HG02571 (cell line): ENCODE results near the gene SLC2A9.

Experiments used
- ATAC-seq: cut with Tn5 transposase; IDR thresholded peaks from one replicate; pipeline ENCODE4 v1.9.1; 2021; ENCODE audit warnings: mild to moderate bottlenecking, moderate library complexity; ENCODE audit not compliant: unreplicated experiment

SLC2A9 gene

DNA sequence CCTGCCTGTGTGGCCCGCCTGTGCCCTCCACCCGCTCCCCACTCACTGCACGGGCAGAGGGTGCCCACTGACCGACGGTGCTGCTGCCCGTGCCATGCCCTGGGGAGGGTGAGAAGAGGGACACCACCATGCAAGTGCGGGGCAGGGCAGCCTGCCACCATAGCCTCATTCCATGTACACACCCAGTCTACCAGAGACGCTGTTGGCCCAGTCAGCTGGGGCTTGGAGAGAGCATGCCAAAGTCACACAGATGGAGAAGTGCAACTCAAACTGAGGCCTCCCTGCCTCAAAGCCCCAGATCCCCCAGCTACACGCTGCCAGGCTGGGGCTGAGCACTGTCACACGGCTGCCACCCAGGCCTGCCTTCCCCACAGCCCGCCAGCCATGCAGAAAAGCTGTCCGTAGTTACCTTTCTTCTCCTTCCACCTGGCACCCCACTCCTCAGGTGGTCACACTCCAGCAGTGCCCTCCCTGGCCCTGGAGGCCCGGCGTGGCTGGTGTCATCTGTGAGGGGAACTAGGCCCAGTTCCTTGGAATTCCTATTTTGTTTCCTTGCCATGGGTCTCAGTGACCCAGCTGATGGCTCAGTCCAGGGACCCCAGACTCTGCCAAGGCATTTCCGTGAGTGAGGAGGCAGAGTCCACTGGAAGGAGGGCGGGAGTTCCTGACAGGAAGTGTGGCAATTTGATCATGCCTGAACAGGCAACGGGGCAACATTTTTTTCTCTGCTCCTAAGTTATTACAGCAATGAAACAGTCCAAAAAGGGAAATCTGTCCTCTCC, at the start of gene SLC2A9:
TSS of gene SLC2A9 (minus strand) at position 627 of the 782 bp plus-strand sequence. CDS start at position 559, 68 bp downstream.
- no peak for ATAC-seq

GRCh38 chr4:10069075-10069642, 47.9 kb upstream of the SLC2A9 start:
- no peak for ATAC-seq

DNA sequence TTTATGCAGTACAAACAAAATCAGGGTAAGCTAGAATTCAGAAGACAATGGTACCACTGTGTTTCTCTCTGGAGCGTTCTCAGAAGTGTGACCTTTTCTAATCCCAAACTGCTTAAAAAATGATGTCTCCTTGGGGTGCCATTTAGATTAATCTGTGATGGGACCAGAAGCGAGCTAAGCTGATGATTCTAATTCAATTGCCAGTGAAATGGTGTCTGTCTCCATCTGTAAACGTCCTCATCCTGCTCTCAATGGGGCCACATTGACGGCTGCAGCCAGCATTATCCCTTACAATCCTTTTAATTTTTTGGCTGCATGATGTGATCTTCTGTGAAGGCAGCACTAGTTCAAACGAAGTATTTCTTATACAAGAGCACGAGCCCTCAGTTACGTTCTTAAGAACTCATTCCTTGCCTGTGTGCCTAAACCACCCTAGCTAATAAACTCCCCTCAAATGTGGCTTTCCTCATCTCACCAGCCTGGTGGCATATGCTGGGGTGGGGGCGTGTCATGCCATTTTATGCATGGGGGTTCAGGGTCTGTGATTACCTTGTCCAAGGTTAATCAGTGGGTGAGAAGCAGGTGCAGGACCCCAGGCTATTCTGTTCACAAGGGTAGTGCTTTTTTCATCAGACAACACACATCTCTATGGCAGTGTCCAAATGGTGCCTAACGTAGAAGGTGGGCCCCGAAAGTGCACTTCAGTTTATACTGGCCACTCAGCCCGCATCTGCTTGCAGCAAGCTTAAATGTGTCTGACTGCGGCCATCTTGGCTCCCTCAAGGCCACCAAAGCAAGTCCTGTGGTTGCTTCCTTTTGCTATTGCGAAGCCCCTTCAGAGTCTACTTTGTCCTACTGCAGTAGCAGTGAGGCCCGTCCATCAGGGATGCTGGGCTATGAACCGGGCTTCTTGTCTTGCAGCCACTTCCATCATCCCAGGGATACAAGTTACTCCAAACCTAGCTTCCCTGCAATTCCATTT, 45.7 kb upstream of the SLC2A9 start:
- ATAC-seq = no peak

GRCh38 chr4:10066206-10066605, 44.9 kb upstream of the SLC2A9 start:
- no peak for ATAC-seq

DNA sequence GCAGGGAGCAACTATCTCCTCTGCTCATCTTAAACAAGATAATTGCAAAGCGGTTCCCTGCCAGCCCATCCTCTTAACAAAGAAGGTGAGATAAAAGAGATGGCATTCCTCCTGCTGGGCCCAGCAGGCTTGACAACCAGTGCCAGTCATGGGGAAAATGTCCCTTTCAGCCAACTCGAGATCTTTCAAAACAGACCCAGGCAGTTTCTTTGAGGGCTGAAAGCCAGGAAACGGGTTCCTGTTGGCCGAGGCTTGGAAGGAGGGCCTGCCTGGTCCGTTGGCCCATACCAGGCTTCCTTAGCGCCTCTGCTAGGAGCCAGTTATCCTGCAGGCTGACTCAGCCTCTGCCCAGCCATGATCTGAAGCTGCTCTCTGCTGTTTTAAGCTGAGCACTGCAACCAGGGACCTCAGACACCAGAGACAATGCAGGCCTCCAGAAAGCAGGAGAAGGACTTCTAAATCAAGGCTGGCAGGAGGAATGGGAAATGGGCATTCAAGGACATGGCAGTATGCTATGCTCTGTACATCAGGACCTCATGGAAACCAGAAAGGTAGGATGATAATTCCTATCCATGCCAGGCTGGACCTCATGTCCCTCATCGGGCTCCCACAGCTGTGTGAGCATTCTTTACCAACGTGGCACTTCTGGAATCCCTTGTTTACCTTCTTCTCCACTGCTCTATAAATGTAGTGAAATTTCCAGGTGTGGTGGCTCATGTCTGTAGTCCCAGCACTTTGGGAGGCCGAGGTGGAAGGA, 42.4 kb upstream of the SLC2A9 start:
- ATAC-seq = no peak

DNA sequence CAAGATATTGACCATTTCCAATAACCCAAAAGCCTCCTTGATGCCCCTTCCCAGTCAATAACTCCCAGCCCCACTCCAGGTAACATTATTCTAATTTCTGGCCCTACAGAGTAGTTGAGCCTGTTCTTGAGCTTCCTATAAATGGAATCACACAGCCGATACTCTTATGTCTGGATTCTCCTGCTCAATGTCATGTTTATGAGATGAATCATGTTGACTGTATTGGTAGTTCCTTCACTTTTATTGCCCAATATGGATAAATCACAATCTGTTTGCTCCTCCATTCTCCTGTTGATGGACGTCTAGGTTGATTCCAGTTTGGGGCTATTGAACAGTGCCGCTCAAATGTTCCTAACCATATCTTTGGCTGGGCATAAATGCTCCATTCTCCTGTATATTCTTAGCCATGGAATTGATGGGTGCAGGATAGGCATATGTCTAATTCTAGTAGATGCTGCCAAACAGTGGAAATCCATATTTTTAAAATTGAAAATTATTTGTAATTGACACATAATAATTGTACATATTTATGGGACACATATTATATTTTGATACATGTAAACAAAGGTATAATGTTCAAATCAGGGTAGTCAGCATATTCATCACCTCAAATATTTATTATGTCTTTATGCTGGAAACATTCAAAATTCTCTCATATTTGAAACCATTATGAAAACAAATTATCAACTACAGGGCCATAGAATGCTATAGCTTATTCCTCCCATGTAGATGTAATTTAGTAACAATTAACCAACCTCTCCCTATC, 40.5 kb upstream of the SLC2A9 start:
- ATAC-seq = no peak

- no peak for ATAC-seq
These were observed 37.1 kb upstream of the SLC2A9 start for GRCh38 chr4:10058371-10058770.

- no peak for ATAC-seq
These were observed 35.7 kb upstream of the SLC2A9 start for GRCh38 chr4:10057023-10057395.

DNA sequence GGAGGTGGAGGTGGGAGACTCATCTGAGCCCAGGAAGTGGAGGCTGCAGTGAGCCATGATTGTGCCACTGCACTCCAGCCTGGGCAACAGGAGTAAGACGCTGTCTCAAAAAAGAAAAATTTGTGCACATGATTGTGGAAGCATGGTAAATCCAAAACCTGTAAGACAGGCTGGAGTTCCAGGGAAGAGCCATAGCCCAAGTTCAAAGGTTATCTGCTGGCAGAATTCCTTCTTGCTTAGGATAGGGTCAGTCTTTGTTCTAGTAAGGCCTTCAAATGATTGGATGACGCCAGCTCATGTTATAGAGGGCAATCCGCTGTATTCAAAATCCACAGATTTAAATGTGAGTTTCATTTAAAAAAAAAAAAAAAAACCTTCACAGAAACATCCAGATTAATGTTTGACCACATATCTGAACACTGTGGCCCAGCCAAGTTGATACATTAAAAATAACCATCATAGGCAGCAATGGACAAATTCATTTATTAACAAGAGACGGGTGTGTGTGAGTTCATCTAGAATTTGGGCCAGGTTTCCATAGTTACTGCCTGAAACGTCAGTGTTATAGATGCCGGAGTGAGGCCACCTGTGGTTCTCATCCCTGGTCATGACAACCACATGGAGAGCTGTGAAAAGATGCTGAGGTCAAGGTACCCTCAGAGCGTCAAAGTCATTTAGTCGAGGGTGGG, 35.2 kb upstream of the SLC2A9 start:
- ATAC-seq = no peak

DNA sequence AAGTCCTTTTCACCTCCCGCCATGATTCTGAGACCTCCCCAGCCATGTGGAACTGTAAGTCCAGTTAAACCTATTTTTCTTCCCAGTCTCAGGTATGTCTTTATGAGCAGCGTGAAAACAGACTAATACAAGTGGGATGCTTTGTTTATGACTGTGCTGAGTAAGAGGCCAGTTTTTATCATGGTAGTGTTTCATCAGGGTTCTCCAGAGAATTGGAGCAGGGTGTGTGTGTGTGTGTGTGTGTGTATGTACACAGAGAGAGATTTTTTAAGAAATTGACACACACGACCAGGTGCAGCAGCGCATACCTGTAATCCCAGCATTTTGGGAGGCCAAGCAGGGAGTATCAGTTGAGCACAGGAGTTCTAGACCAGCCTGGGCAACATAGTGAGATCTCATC, 34.6 kb upstream of the SLC2A9 start:
- ATAC-seq = no peak

DNA sequence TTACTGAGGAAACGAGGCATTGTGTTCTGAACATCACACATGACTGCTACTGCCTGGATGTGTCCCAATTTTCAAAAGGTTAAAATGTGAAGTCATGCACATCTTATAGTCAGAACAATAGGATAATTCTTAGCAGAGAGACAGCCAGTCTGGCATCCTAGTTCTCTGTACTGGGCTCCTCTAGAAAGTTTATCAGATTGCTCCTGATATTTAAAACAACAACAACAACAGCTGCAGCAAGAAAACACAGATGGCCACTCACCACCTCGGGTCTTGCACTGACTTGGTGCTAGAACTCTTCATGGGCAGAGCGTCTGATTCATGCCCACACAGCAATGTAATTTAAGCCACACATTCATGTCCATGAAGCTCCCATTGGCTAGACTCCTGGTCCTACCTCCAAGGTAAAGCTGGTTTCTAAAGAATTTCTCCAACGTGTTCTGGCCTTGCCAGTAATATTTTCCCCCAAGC, 33.3 kb upstream of the SLC2A9 start:
- ATAC-seq = no peak

- ATAC-seq = no peak
These were observed 32.5 kb upstream of the SLC2A9 start for GRCh38 chr4:10053635-10054453.

DNA sequence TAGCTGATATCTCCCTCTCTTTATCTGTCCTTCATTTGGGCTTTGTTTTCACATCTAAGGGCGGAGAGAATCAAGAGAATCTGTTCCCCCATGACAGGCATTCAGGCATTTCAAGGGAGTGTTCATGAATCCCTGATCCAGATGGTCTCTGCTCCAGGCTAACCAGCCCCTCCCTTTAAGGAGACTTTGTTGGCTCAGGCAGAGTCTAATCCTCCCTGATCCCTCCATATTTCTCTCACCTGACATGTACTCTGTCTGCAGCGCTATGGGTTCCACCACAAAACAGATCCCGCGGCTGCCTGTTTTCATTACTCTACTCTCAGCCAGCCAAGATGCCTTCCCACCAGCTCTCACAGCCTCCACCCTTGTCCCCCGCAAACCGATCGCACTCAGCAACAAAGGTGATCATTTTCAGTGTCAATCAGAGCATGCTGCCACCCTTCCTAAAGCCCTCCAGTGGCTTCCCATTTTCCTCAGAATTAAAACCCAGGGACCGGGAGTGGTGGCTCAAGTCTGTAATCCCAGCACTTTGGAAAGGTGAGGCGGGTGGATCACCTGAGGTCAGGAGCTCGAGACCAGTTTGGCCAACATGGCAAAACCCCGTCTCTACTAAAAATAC, 30.3 kb upstream of the SLC2A9 start:
- ATAC-seq = no peak

DNA sequence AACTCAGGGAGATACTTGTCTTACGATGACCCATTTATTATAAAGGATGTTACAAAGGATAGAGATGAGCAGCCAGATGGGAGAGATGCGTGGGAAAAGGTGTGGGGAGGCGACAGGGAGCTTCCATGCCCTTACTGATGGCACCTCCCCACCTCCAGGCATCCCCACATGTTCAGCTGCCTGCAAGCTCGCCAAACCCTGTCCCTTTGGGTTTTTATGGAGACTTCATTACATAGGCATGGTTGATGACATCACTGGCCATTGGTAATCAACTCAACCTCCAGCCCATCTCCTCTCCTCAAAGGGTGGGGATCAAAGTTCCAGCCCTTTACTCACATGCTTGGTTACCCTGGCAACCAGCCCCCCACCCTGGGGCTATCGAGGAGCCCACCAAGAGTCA, 29.4 kb upstream of the SLC2A9 start:
- no peak for ATAC-seq

- no peak for ATAC-seq
These were observed 29.0 kb upstream of the SLC2A9 start for GRCh38 chr4:10050261-10050661.

- no peak for ATAC-seq
These were observed 27.8 kb upstream of the SLC2A9 start for GRCh38 chr4:10048941-10049697.

DNA sequence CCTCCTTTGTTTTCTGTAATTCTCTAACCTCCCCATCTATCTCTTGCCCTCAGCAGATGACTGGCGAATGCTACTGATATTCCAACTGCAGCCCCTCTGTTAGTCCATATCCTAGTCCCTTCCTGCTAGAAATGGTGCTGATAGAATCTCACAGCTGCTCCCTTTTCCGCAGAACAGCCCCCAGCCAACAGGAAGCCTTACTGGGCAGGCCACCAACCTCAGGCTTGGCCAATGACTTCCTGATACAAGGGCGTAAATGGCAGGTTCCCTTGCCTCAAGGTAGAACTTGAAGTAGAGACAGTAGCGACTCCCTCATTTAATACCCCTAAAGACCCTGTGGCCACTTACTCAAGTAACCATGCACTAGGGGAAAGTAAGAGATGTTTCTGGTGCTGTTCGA, 26.7 kb upstream of the SLC2A9 start:
- no peak for ATAC-seq
